Fibroblast of upper back skin (primary cell): Measurements from ENCODE around the gene ACOT9.
"Not testable (repeated sequence)": the region's sequence is repeated elsewhere in the genome, so short reads cannot be mapped to it uniquely, and the experiment has no call there.

ENCODE experiments used
- DNase-seq: peaks from one replicate; pipeline ENCODE4 v3.0.0-alpha.2; 2013

ACOT9 gene

GRCh38 chrX:23742697-23743622, at the start of gene ACOT9:
TSS of gene ACOT9 (minus strand) at chrX:23743276. CDS start at chrX:23743144, 132 bp downstream.
- DNase-seq, result peak; percentile 93

GRCh38 chrX:23790155-23790497, 47.0 kb upstream of the ACOT9 start:
- no peak for DNase-seq

GRCh38 chrX:23789386-23790154, 46.5 kb upstream of the ACOT9 start:
- DNase-seq, result no peak

- no peak for DNase-seq
These were observed 45.9 kb upstream of the ACOT9 start for GRCh38 chrX:23788946-23789345.

GRCh38 chrX:23788521-23788920, 45.4 kb upstream of the ACOT9 start:
- DNase-seq, result no peak

GRCh38 chrX:23787745-23788118, 44.7 kb upstream of the ACOT9 start:
- DNase-seq, result no peak

- no peak for DNase-seq
These were observed 43.3 kb upstream of the ACOT9 start for GRCh38 chrX:23786268-23786815.

GRCh38 chrX:23785580-23785979, 42.5 kb upstream of the ACOT9 start:
- DNase-seq, result no peak

- peak; percentile 76 for DNase-seq
These were observed 41.6 kb upstream of the ACOT9 start for GRCh38 chrX:23784470-23785331.

GRCh38 chrX:23783589-23784469, 40.8 kb upstream of the ACOT9 start:
- no peak for DNase-seq

- DNase-seq, result peak; percentile 94
These were observed 40.0 kb upstream of the ACOT9 start, which contains the start of gene SAT1 for GRCh38 chrX:23782863-23783588. TSS of gene SAT1 (plus strand) at chrX:23783173. CDS start at chrX:23783352, 179 bp downstream.

GRCh38 chrX:23782455-23782854, 39.4 kb upstream of the ACOT9 start:
- DNase-seq, result no peak

GRCh38 chrX:23779025-23779424, 35.9 kb upstream of the ACOT9 start:
- peak; percentile 78 for DNase-seq

- DNase-seq, result no peak
These were observed 33.3 kb upstream of the ACOT9 start for GRCh38 chrX:23776363-23776762.

GRCh38 chrX:23773601-23774175, 30.6 kb upstream of the ACOT9 start:
- no peak for DNase-seq

- DNase-seq, result not testable (repeated sequence)
These were observed 28.0 kb upstream of the ACOT9 start for GRCh38 chrX:23771086-23771485.

- no peak for DNase-seq
These were observed 27.1 kb upstream of the ACOT9 start for GRCh38 chrX:23770142-23770541.

- no peak for DNase-seq
These were observed 23.8 kb upstream of the ACOT9 start for GRCh38 chrX:23766650-23767551.

GRCh38 chrX:23765868-23766267, 22.8 kb upstream of the ACOT9 start:
- DNase-seq, result no peak
